GM18520 (cell line): ENCODE measurements around the gene KCNH3.
"Not testable (repeated sequence)": the region's sequence is repeated elsewhere in the genome, so short reads cannot be mapped to it uniquely, and the experiment has no call there.

Experiments
- ATAC-seq: cut with Tn5 transposase; IDR thresholded peaks from one replicate; pipeline ENCODE4 v1.9.1; 2021; ENCODE audit not compliant: unreplicated experiment

The KCNH3 gene

DNA sequence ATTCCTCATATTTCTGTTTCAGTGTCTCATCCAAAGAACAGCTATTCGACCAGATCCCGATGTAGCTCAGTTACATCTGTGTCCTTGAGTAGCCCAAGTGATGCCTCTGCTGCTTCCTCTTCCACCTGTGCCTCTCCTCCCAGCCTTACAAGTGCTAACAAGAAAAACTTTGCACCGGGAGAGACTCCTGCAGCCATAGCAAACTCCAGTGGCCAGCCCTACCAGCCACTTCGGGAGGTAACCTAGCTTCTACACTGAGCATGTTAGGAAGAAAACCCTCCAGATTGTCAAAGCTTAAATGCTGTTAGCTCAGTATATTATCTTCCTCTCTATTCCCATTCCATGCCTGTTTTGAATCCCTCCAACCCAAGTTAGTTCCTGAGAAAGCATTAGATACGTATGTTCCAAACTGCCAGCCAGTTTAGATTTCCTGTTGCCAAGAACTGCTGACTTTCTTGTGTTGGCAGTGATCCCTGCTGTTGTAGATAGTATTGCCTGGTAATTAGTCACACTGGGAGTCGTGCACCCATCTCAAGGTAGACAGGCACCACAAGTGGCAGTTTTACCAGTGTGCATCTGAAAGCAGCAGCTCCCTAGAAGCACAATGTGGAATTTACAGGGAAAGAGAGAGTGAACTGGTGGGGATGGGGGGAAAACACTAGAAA, 14.0 kb upstream of the KCNH3 start:
- ATAC-seq, result no peak

DNA sequence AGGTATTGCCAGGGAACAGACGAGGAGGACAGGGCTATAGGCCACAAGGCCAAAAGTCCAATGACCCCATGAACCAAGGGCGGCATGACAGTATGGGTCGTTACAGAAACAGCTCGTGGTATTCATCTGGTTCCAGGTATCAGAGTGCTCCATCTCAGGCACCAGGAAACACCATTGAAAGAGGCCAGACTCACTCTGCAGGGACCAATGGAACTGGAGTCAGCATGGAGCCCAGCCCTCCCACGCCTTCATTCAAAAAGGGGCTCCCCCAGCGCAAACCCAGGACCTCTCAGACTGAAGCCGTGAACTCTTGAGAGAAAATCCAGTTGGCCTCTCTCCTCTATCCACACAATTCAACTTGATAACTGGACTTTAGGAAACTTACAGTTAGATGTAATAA, 12.9 kb upstream of the KCNH3 start:
- ATAC-seq, result no peak

DNA sequence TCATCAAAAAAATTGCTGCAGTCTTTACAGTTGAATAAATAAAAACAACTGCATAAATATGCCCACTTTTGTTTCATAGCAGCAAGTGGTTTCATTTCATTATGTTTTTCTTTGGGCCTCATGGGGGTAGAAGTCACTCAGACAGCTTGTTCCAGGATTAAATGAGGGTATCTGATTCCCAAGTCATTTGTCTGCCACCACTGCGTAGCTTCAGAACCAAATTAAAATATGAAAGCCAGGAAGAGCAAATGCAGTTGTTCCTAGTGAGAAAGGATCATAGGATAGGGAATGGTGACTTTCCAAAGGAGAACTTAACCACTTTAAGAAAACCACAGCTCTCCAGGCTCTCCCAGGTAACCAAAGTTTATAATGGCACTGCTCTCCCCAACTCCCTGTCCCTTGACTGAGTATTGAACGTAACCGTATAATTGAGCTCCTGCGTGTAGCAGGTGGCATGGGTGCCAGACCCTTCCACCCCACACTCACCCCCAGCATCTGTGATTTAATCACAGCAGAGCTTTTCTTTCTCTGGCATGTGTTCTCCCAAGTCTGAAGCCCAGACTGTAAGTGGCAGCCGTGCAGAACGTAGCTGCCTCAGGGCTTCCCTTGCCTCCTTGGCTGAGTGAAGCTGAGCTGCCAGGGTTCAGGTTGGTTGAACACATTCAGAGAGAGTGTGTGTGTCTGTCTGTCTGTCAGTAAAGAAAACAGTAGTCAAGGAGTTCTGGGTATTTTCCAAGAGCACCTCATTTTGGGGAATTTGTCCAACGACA, 11.3 kb upstream of the KCNH3 start:
- ATAC-seq, result no peak

DNA sequence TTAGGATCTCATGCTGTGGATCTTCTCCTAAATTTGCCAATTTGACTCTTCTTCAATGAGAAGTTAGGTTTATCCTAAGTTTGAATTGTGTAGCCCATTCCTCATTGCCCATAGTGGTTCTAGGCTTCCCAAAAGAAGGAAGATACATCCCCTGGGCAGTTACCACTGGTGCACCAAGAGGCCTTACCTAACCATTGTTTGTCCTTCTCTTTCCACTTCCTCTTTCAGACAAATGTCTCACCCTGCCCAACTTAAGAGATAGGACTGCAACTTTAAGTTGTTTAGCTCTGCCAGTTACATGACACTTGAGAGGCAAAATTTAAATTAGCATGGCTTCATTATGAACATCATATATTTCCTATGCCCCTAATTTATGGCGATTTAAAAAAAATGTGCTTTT, 9.4 kb upstream of the KCNH3 start:
- no peak for ATAC-seq

DNA sequence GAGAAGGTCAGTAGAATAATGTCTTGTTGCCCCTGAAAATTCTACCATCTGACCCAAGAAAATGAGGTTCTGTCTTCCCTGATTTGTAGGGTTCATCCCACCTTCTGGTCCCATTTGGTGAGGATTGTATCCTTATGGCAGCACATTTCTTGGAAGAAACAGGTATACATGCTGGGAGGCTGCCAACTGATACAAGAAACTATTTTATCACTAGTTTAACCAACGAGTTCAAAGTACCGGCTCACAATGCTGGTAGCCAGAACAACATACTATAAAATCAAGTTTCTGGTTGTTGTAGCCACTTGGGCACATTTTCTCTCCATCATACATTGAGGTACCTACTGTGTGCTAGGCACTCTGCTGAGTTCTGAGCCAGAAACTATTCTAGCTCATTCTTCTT, 7.1 kb upstream of the KCNH3 start:
- ATAC-seq, result no peak

DNA sequence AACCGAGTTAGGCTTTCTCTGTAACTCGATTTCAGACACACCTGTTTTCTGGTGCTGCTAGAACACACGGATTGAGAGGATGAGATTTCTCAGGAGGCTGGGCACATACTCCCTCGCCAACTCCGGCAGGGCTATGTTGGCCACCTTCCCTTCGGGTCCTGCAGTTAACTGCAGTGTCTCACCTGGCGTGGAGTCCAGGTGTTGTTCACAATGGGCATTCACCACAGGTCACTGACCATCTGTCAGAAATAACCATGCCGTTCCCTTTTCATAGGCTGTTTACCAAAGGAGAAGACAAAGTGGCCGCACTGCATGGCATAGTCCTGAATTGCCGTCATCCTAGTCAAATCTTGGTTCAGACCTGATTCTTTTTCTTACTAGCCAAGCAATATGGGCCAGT, 5.5 kb upstream of the KCNH3 start:
- no peak for ATAC-seq

DNA sequence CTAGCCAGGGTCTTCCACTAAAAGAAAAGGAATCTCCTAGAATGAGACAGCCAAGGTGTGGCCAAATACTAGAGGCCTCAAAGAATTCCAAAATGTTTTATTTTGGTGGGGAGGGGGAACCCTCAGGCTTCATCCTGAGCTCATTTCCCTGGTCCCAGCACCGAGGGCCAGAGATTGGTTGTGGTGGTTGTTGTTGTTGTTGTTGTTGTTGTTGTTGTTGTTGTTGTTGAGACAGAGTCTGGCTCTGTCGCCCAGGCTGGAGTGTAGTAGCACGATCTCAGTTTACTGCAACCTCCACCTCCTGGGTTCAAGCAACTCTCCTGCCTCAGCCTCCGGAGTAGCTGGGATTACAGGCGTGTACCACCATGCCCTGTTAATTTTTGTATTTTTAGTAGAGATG, 4.7 kb upstream of the KCNH3 start:
- ATAC-seq, result not testable (repeated sequence)

DNA sequence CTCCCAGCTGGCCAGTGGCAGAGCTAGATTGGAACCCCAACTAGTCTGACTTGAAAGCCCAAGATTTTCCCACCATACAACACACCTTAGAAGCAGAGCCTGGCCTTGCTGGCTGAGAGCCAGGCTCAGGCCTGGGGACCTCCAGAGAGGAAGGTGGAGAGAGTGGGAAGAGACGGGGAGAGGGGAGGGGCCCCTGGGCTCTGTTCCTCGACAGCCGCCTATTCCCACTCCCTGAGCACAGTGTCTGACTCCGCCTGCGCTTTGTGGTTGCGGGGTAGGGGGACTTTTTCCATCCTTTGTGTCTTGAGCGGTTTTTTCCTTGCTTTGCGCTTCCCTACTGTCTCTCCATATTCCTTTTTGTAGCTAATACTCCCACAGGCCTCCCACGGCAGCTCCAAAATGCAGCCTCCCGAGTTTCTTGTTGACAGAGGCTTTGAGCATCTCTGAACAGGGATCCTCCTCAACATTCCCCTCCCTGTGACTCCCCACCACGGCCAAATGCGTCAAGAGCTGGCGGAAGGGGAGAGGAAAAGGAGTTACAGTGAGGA, 4.0 kb upstream of the KCNH3 start:
- ATAC-seq, result no peak

DNA sequence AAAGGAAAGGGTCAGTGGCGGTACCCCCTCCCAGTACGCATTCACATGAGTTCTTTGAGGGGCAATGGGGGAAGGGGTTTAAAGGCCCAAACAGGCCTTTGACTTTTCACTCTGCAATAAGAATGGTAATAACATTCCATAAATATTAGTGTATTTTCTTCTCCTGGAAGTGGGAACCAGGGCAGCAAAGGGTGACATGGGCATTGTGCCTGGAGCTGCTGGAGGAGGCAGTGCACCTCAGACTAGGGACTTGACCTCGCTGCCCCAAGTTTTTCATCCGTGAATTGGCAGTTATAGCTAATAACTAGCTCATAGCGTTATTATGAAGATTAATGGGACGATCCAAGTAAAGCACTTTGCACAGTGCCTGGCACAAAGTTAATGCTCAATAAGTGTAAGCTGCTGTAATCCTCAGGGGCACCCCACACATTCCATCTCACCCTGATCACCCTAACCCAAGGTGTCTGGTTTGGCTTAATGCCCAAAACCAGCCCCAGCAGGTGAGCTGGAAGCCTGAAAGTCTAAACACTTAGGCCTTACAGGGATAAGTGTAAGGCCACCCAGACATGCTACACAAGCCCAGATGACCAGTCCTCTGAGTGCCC, 2.8 kb upstream of the KCNH3 start:
- ATAC-seq, result no peak

DNA sequence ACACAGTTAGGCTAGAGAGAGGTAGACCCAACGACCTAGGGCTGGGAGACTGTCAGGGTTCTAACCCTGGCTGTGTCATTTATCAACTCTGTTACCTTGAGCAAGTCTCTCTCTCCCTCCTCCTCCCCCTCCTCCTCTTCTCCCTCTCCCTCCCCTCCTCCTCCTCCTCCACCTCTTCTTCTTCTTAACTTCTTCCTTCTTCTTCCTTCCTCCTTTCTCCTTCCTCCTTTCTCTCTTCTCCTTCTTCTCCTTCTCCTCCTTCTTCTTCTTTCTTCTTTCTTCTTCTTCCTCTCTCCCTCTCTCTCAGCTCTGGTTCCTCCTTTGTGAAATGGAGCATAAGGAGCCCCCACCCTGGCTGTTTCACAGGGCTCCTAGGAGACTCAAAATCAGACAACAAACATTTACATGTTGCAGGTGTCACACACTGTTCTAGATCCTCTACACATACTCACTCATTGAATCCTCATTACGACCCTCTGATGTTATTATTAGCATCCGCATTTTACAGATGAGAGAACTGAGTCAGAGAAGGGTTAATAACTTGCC, 2.2 kb upstream of the KCNH3 start:
- no peak for ATAC-seq

DNA sequence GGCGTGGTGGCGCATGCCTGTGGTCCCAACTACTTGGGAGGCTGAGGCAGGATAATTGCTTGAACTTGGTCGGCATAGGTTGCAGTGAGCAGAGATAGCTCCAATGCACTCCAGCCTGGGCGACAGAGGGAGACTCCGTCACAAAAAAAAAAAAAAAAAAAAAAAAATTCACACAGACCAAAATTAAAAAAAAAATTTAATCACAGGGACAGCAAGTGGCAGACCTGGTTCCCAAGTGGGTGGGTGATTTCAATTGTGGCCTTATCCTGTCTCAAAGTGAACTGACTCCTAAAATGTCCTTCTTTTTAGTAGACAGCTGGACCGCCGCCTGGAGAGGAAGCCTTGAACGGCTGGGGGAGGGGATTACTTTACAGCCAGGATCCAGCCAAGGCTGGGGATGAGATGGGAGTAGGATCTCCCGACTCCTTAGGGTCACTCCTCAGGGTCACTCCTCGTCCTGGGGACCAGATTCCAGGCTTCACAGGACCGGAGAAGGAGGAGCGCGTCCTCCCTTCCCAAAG, 1.5 kb upstream of the KCNH3 start:
- no peak for ATAC-seq

DNA sequence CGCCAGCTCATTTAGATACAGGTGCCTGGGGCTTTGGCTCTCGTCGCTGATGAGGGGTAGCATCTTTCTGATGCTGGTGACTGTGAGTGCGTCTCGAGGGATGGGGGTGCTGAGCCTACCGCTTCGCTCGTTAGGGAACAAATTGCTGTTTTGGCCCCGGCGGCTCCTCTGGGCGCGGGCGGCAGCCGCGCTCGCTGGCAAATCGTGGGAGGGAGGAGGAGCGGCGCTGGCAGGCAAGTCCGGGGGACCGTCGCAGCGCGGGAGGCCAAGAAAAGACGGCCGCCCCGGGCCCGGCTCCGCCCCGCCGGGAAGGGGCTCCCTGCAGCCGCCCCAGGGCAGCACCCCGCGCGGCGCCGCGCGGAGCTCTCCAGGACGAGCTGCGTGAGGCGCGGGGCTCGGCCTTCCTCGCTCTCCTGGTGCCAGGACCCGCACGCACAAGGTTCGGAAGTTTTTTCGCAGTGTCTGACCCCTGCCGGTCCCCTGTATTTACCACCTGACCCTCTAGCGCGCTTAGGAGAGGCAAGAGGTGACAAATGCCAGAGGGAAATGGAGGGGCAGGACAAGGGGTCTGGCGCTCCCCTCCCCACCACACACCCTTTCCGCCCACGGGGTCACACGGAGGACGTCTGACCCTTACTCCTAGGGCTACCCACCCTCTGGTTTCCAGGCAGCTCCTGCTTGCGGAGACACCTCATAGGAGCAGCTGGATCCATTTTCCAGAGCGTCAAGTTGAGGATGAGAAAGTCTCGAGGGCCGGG, 899 bp upstream of the KCNH3 start:
- ATAC-seq, result no peak

DNA sequence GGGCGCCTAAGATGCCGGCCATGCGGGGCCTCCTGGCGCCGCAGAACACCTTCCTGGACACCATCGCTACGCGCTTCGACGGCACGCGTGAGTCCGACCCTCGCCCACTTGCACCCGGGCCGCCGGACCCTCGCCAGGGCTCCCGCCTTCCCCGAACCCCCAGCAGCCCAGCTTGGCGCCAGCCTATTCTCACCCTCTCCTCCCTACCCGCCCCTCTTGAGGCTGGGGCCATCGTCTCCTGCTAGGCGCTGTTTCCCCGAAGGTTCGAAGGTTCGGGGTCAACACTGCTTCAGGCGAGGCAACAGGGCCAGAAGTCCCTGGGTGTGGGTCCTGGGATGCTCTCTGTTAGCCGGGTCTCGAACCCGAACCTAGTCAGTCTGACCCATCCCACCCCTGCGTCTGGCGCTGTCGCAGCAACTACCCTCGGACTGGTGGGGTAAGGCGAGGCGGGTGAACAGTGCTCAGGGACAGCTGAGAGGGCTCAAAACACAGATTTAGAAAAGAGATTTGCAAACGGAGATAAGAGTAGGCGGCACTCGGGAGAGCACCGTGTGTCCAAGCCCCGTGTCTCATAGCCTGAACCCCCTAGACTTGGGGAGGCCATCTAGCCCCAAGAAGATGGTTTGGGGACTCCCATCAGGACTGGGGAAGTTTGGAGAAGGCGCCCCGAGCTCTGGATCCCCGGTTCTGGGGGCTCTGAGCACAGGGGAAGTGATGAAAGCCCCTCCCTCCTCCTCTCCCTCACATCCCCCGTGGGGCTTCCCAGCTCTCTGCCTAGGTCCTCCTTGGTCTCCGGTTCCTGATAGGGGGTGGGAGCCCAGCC, 787 bp downstream of the KCNH3 start:
- no peak for ATAC-seq

DNA sequence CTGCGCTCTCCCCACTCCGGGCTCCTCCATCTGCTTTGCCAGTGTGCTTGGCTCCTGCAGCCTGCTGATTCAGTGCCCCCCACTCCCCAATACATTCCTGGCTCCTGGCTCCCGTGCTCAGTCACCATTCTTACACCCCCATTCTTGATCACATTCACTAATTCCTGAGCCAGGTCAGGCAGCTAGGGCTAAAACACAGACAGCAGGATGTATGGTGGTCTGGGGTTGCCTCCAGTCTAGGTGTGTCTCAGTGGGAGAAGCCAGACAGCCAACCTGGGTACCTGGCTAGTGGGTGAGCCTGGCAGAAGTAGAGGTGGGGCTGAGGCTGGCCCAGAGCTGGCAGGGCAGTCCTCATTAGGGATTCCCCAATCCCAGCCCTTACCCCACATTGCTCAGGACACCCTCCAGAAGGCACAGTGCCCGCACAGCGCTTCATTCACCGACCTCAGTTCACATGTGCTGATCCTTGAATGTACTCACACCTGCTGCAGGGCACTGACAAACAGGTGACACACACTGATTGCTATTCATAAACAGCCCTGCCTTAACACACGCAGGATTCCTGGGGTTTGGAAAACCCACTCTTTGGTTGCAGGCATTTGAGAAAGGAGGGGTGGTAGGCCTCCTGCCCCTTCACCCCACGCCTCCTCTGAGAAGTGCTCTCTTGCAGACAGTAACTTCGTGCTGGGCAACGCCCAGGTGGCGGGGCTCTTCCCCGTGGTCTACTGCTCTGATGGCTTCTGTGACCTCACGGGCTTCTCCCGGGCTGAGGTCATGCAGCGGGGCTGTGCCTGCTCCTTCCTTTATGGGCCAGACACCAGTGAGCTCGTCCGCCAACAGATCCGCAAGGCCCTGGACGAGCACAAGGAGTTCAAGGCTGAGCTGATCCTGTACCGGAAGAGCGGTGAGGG, 1.7 kb downstream of the KCNH3 start:
- no peak for ATAC-seq

DNA sequence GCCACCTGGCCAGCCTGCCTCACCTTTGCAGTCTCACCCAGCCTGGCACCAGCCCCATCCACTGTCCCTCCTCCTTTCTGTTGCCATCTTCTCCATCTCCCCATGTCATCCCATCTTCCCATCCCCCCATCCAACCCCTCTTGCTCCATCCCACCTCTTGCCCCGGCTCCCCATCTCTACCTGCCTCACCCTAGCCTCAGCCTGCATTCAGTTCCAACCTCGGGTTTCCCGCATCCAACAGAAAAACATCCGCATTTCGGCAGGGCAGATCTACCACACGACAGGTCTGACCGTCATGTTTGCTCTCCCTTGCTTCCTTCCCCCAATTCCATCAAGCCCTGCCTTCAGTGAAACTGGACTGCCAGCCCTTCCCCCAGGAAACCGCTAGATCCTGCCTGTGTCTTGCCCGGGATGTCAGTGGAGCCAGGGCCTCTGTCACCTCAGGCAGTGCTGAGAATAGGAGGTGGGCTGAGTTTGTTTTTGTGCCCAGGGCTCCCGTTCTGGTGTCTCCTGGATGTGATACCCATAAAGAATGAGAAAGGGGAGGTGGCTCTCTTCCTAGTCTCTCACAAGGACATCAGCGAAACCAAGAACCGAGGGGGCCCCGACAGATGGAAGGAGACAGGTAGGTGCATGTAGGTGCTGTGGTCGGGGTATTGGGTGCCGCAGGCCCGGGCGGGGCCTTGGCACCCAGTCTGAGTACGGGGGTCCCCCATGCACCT, 2.5 kb downstream of the KCNH3 start:
- no peak for ATAC-seq

DNA sequence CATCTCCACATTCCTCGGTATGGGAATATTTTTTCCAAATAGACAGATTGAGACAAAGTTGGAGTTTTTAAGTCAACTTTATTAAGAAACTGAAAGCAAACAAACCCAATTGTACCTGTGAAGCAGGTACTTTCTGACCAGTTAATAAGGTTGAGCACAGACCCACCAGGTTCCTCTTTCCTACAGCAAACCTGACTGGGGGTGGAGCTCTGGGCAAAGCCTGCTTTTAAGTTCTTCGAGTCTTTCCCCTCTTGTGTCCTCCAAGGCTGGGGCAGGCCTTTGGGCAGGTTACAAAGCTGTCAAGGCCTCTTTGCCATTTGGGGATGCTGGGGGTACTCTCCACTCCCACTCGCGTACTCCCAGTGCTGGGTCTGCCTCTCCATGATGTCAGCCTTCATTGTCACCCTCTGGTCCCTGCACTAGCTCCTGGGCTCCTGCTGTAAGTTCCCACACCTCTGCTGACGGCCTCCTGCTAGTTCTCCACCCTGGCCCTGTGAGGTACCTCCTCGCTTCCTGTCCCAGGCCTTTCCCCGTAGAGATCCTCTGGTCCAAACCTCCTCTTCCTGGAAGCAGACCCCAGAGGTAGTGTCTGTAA, 3.2 kb downstream of the KCNH3 start:
- ATAC-seq, result no peak

DNA sequence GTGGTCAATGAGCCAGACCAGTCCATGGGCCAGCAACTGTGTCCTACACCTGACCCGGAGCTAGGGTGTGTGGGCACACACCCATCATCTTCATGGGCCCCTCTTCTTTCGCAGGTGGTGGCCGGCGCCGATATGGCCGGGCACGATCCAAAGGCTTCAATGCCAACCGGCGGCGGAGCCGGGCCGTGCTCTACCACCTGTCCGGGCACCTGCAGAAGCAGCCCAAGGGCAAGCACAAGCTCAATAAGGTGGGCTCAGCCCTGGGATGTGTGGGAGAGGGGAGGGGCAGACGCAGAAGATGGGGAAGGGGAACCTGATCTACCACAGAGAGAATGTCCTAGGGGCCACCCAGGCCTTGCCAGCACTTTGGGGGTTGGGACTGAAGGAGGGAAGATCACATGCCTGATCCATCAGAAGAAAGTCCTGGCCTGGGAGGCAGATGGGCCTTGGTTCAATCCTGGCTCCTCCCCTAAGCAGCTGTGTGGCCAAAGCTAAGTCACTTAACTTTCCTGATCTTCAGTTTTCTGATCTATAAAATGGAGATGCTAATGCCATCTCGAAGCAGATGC, 3.8 kb downstream of the KCNH3 start:
- ATAC-seq, result no peak
